ENCODE measurements around the gene ADORA2A.

The ADORA2A gene

DNA sequence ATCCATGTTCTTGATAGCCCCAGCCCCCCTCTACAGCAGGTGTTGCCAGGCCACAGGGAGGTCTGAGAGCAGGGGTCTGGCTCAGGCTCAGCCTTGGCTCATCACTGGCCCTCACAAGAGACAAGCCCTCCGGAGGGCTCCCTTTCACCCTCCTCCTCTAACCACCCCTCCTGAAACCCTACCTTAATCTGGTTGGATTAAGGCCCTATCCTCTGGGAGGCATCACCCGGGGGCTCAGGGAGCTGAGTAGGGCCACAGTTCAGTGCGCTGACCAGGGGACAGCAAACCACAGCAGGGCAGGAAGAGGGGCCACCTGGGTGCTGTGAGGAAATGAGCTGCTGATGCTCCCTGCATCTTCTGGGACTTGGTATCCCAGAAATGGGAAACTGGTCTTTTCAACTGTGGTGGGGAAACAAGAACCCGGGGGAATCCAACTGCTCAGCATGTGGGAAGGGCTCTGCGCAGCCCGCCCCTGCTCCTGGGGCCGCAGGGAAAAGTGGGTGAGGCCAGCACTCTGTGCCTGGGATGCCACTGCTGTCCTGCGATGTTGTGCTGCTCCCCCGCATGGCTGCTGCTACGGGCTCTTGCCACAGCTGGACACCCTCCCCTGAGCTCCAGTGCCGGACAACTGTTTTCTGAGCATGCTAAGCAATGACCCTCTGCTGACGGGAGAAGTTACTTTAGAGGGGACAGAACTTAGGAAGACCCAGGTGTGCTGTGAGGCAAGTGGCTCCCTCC, 17.5 kb downstream of the ADORA2A start:
- DNase-seq (ENCODE audit: insufficient read length, low spot score) (no peak), FAIRE-seq (no peak)

GRCh38 chr22:24445481-24446259, 18.3 kb downstream of the ADORA2A start:
- no peak for DNase-seq (ENCODE audit: insufficient read length, low spot score)
- FAIRE-seq: no peak

DNA sequence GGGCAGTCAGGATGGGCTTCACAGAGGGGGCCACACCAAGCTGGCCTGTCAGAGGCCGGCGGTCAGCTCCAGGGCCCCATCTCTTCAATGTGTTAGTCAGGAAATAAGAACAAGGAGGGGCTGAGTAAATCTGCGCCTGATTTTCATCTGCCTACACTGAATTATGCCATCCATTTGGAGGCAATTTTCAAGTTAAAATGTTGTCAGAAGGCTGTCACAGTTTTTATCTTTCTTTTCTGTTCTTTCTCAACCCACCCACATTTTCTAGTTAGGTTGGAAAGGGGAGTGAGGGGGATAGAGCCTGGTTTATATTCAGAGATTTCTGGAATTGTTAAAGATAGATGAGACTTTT, 18.8 kb downstream of the ADORA2A start:
- DNase-seq (ENCODE audit: insufficient read length, low spot score) (no peak), FAIRE-seq (no peak)

- no peak for FAIRE-seq
- DNase-seq (ENCODE audit: insufficient read length, low spot score): no peak
These were observed 23.2 kb downstream of the ADORA2A start for GRCh38 chr22:24450610-24451009.

DNA sequence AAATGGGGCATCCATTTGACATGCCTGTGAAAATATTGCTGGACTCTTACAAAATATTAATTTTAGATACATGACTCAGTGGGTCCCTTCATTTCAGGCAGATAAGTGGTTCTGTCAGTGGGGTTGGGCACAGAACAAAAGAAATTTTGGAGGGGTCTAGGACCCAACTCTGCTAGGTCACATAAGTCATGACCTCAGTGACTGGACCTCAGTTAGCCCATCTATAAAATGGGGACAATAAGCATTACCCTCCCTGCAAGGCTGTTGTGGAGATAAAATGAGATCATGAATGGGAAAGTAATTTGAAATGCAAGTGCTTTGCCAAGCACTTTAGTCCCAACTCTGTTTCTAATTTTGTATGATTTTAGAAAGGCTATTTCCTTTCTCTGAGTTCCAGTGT, 23.8 kb downstream of the ADORA2A start:
- FAIRE-seq (no peak), DNase-seq (ENCODE audit: insufficient read length, low spot score) (no peak)

GRCh38 chr22:24453853-24454252, 26.5 kb downstream of the ADORA2A start:
- DNase-seq (ENCODE audit: insufficient read length, low spot score): no peak
- FAIRE-seq: no peak

GRCh38 chr22:24455039-24455438, 27.6 kb downstream of the ADORA2A start:
- FAIRE-seq: no peak
- no peak for DNase-seq (ENCODE audit: insufficient read length, low spot score)

GRCh38 chr22:24455751-24456426, 28.5 kb downstream of the ADORA2A start:
- DNase-seq (ENCODE audit: insufficient read length, low spot score) (no peak), FAIRE-seq (no peak)

- FAIRE-seq: no peak
- DNase-seq (ENCODE audit: insufficient read length, low spot score): no peak
These were observed 30.6 kb downstream of the ADORA2A start for GRCh38 chr22:24457894-24458420.

- DNase-seq (ENCODE audit: insufficient read length, low spot score): no peak
- no peak for FAIRE-seq
These were observed 32.5 kb downstream of the ADORA2A start for GRCh38 chr22:24459911-24460310.

- DNase-seq (ENCODE audit: insufficient read length, low spot score): peak; percentile 30
- FAIRE-seq: peak; percentile 85
These were observed 33.2 kb downstream of the ADORA2A start for GRCh38 chr22:24460418-24461089.

- no peak for DNase-seq (ENCODE audit: insufficient read length, low spot score)
- FAIRE-seq: peak; percentile 45
These were observed 35.8 kb downstream of the ADORA2A start for GRCh38 chr22:24463071-24463760.

DNA sequence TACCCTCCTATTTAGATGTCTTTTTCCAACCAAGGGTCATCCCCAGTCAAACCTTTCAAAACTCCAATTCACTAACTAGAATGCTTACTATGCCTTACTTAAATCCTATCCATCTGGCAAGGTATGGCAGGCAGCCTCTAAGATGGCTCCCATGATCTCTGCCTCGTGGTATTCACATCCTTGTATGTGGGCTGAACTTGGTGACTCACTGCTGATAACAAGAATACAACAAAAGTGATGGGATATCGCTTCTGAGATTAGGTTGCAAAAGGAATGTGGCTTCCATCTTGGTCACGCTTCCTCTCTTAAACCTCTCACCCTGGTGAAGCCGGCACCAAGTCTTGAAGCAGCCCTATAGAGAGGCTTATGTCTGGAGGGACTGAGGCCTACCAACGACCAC, 38.2 kb downstream of the ADORA2A start:
- no peak for FAIRE-seq
- no peak for DNase-seq (ENCODE audit: insufficient read length, low spot score)

- FAIRE-seq (no peak), DNase-seq (ENCODE audit: insufficient read length, low spot score) (no peak)
These were observed 38.6 kb downstream of the ADORA2A start for GRCh38 chr22:24465975-24466374.

- DNase-seq (ENCODE audit: insufficient read length, low spot score) (no peak), FAIRE-seq (no peak)
These were observed 39.4 kb downstream of the ADORA2A start for GRCh38 chr22:24466716-24467328.

DNA sequence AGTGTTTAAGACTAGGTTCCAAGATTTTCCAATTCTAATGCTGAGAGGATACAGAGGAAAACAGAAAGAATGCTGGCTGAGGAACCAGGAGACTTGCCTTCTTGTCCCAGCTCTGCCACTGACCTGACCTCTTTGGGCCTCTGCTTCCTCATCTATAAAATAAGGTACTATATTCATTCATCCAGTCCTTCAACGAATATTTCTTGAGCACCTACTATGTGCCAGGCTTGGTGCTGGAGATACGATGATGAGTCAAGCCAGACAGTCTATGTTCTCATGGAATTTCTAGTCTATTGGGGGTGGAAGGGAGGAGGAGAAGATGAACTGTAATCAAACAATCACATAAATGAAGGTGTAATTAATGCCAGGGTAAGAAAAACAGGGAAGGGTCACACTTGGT, 39.9 kb downstream of the ADORA2A start:
- DNase-seq (ENCODE audit: insufficient read length, low spot score) (no peak), FAIRE-seq (no peak)

GRCh38 chr22:24471570-24471969, 44.2 kb downstream of the ADORA2A start:
- peak; percentile 18 for FAIRE-seq

GRCh38 chr22:24473284-24473683, 45.9 kb downstream of the ADORA2A start:
- FAIRE-seq (no peak), DNase-seq (ENCODE audit: insufficient read length, low spot score) (no peak)

More at GRCh38 chr22:24471570-24471969, 44.2 kb downstream of the ADORA2A start:
- no peak for DNase-seq (ENCODE audit: insufficient read length, low spot score)

- FAIRE-seq: no peak
- DNase-seq (ENCODE audit: insufficient read length, low spot score): no peak
These were observed 46.8 kb downstream of the ADORA2A start for GRCh38 chr22:24474221-24474620.

Data from GM19239 (cell line).